Mucosa of descending colon (tissue), 3 donors: ENCODE measurements around the gene TFDP2. TPM values are rescaled to one million over a fixed set of nuclear protein-coding genes. Genes with fewer than 3 reads are reported as not detected.
A peak's percentile ranks its signal among the peaks of the same experiment; 100 is the strongest.

Experiments used
- ATAC-seq: fragments of 200-7000 bp; cut with Tn5 transposase; one replicate; pipeline ENCODE4 v1.9.1; 2020; ENCODE audit warnings: mild to moderate bottlenecking, moderate library complexity
- DNase-seq, 3 donors: peaks; one replicate each; pipeline ENCODE4 v3.0.0-alpha.2; 2020
- H3K36me3 ChIP-seq: fragments of 200-600 bp; one replicate; pipeline ENCODE4 v1.8.0; 2021; ENCODE audit warnings: low read depth, mild to moderate bottlenecking
- H3K4me1 ChIP-seq: fragments of 200-600 bp; one replicate; pipeline ENCODE4 v1.8.0; 2021; ENCODE audit warnings: low read depth, mild to moderate bottlenecking
- H3K4me3 ChIP-seq: fragments of 200-600 bp; one replicate; pipeline ENCODE4 v1.8.0; 2021; ENCODE audit warnings: mild to moderate bottlenecking
- H3K9me3 ChIP-seq: fragments of 200-600 bp; one replicate; pipeline ENCODE4 v1.8.0; 2021; ENCODE audit warnings: mild to moderate bottlenecking
- CTCF ChIP-seq: fragments of 200-600 bp; IDR thresholded peaks from one replicate; pipeline ENCODE4 v1.8.0; 2022; ENCODE audit warnings: antibody characterized with exemption, mild to moderate bottlenecking
- intact Hi-C, 2 donors: fragments of 100-400 bp; cut with DNase I in 1 of 2; cut with micrococcal nuclease in 1 of 2; formaldehyde crosslinking; loops; one replicate each; pipeline versions ENCODE4 v1.11.0 to v1.11.1; 2022; cut with DNase I, micrococcal nuclease
- long read RNA-seq, 2 donors: library from polyadenylated mRNA; unstranded; transcript quantifications; one replicate each; pipeline ENCODE4 v2.0.0, GENCODE V29; 2019 to 2021
- total RNA-seq, 3 donors: library from RNA; stranded (reverse); fragmentation: NEBNext Ultra II Directional in 2 of 3; extraction: Animal tissue kit (Norgen Biotek cat#: 25700) in 2 of 3; gene quantifications; one replicate each; pipeline versions ENCODE4 v1.2.1 to v1.2.4, GENCODE V29; 2021 to 2023
- donor health status: DM: no; HTN: no; CAD: no; lungs with moderate emphysema.
- donor health status: DM: no; HTN: no; CAD: no.
- donor health status: DM: no; HTN: yes; CAD: no.

The TFDP2 gene
- total RNA-seq, result 10 to 100 TPM; 45.1 to 61.4 (median 54.8) TPM
- long read RNA-seq, donor 1, full-length matches to known transcripts, result 16 of 38 reads
- long read RNA-seq, donor 1, partial matches to known transcripts, result 5 of 38 reads
- long read RNA-seq, donor 1, other reads (novel, unspliced or antisense), result 17 of 38 reads
- long read RNA-seq, donor 2, full-length matches to known transcripts, result 2 of 17 reads
- long read RNA-seq, donor 2, partial matches to known transcripts, result 3 of 17 reads
- long read RNA-seq, donor 2, other reads (novel, unspliced or antisense), result 12 of 17 reads

GRCh38 chr3:142148792-142149672, at the start of gene TFDP2:
TSS of gene TFDP2 (minus strand) at chr3:142149544. CDS start at chr3:142101749, 47,795 bp downstream.
- DNase-seq, result peak; percentile 92 to 94 (median 94)
- no peaks in the 10 kb centered on the region for H3K36me3 ChIP-seq
- ATAC-seq, result peak; percentile 98
- peaks cover 9% of the 10 kb centered on the region for H3K4me1 ChIP-seq
- peak within 1 kb of the TSS; percentile 52 for H3K4me3 ChIP-seq
- TF ChIP-seq CTCF, result no peak
- no peaks in the 10 kb centered on the region for H3K9me3 ChIP-seq
- intact Hi-C loops, result no loop called here

GRCh38 chr3:142188846-142189245, 39.5 kb upstream of the TFDP2 start:
- ATAC-seq, result no peak
- no peak for TF ChIP-seq CTCF
- no peak for DNase-seq
- no peaks in the 10 kb centered on the region for H3K4me1 ChIP-seq
- intact Hi-C loops, result no loop called here
- H3K9me3 ChIP-seq, result no peaks in the 10 kb centered on the region
- H3K36me3 ChIP-seq, result no peaks in the 10 kb centered on the region
- H3K4me3 ChIP-seq, result no peak overlapping the region

- intact Hi-C loops, result no loop called here
- peak; percentile 50 for ATAC-seq
- no peaks in the 10 kb centered on the region for H3K9me3 ChIP-seq
- H3K36me3 ChIP-seq, result peaks cover 6% of the 10 kb centered on the region
- no peaks in the 10 kb centered on the region for H3K4me1 ChIP-seq
- peak in 2 of 3 donors; percentile 41 to 43 for DNase-seq
- TF ChIP-seq CTCF, result no peak
- no peak overlapping the region for H3K4me3 ChIP-seq
Observed at GRCh38 chr3:142180761-142181362, 31.5 kb upstream of the TFDP2 start.

- peaks cover 6% of the 10 kb centered on the region for H3K36me3 ChIP-seq
- intact Hi-C loops, result no loop called here
- ATAC-seq, result peak; percentile 34
Observed at GRCh38 chr3:142175478-142175877, 26.1 kb upstream of the TFDP2 start.

More at GRCh38 chr3:142175478-142175877, 26.1 kb upstream of the TFDP2 start:
- no peak for TF ChIP-seq CTCF
- Histone ChIP-seq H3K9me3 (no peaks in the 10 kb centered on the region), H3K4me3 (no peak overlapping the region), H3K4me1 (no peaks in the 10 kb centered on the region)
- no peak for DNase-seq
